ENCODE results near the gene NUP210.

DNA sequence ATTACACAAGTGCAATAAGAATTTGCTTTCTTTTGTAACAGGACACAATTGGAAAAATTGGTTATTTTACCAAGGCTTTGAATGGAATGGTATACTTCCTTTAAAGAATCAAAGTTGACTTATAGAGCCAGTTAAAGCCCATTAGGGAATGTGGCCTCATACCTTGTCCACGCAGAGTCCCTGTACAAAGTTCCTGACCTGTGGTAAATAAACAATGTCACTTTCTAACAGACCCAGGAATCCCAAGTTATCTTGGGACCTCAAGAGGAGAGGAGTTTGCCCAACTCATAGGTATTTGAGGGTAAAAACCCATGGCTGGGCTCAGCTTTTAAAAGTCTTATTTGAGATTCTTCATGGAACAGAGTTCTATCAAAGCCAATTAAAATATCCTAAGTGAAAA is 12.0 kb upstream of the NUP210 start:
- TF ChIP-seq, protein P1, sequence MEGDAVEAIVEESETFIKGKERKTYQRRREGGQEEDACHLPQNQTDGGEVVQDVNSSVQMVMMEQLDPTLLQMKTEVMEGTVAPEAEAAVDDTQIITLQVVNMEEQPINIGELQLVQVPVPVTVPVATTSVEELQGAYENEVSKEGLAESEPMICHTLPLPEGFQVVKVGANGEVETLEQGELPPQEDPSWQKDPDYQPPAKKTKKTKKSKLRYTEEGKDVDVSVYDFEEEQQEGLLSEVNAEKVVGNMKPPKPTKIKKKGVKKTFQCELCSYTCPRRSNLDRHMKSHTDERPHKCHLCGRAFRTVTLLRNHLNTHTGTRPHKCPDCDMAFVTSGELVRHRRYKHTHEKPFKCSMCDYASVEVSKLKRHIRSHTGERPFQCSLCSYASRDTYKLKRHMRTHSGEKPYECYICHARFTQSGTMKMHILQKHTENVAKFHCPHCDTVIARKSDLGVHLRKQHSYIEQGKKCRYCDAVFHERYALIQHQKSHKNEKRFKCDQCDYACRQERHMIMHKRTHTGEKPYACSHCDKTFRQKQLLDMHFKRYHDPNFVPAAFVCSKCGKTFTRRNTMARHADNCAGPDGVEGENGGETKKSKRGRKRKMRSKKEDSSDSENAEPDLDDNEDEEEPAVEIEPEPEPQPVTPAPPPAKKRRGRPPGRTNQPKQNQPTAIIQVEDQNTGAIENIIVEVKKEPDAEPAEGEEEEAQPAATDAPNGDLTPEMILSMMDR (IDR thresholded peaks at IDR 0.05), result no peak
- TF ChIP-seq POLR2A (IDR thresholded peaks at IDR 0.05), result no peak

Data from thyroid gland (tissue), 4 donors.